ENCODE results near the gene APBB2. TPM values are rescaled to one million over a fixed set of nuclear protein-coding genes. Genes with fewer than 3 reads are reported as not detected.

The APBB2 gene
- total RNA-seq, 1 donor from 2014 or later, result 23.5 TPM

DNA sequence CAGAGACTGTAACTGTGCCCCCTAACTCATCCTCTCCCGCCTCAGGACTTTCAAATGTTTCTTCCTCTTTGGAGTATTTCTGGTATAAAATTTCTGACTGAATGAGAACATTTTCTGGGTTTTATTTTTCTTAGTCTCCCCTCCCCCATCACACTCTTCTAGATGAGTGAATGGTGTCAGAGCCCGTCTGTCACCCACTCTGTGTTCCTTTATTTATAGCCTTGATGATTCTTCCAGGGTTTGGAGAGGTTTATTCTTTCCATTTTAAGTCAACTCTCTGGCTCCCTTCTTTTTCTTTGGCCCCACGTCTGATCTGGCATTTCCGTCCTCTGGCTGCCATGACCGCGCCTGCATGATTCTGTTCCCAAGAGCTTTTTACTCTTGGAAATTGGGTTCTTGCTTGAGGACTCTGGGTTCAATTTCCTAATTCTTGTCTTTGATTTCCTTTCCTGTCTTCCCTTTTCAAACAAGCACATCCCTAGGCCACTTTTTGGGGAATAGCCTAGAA lies 335.7 kb downstream of the APBB2 start:
- H3K27ac ChIP-seq (replicated peaks), result no peak overlapping the region
- DNase-seq, result no peak
- peaks cover 38% of the 10 kb centered on the region for H3K36me3 ChIP-seq
- H3K4me1 ChIP-seq, result peaks cover 14% of the 10 kb centered on the region
- no peaks in the 10 kb centered on the region for H3K9me3 ChIP-seq (replicated peaks)
- TF ChIP-seq, protein P1, sequence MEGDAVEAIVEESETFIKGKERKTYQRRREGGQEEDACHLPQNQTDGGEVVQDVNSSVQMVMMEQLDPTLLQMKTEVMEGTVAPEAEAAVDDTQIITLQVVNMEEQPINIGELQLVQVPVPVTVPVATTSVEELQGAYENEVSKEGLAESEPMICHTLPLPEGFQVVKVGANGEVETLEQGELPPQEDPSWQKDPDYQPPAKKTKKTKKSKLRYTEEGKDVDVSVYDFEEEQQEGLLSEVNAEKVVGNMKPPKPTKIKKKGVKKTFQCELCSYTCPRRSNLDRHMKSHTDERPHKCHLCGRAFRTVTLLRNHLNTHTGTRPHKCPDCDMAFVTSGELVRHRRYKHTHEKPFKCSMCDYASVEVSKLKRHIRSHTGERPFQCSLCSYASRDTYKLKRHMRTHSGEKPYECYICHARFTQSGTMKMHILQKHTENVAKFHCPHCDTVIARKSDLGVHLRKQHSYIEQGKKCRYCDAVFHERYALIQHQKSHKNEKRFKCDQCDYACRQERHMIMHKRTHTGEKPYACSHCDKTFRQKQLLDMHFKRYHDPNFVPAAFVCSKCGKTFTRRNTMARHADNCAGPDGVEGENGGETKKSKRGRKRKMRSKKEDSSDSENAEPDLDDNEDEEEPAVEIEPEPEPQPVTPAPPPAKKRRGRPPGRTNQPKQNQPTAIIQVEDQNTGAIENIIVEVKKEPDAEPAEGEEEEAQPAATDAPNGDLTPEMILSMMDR (IDR thresholded peaks at IDR 0.05; ENCODE audit: borderline replicate concordance), result no peak
- intact Hi-C loops (cut with micrococcal nuclease), result no loop called here
- no peak overlapping the region for H3K4me3 ChIP-seq
- H3K27me3 ChIP-seq (ENCODE audit: low read depth), result no peaks in the 10 kb centered on the region

DNA sequence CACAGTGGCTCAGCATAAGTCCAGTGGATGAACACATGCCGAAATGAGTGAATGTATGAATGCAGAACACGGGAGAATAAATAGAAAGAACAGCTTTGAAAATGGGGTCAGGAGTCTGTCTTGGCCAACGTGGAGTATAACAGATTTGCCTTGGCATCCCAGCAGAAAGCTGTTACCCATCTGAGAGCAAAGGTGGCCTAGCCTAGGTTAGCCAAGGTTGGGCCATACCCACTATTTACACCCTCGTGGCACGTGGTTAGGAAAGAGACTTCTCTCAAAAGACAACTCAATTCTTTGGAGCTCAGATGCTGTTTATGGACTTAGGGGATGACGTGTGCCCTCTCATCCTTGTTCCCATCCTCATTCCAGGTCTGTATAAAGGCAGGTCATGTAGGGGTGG lies 337.3 kb downstream of the APBB2 start:
- Histone ChIP-seq H3K27ac (replicated peaks) (no peak overlapping the region), H3K36me3 (peaks cover 37% of the 10 kb centered on the region)
- intact Hi-C loops (cut with micrococcal nuclease), result no loop called here

DNA sequence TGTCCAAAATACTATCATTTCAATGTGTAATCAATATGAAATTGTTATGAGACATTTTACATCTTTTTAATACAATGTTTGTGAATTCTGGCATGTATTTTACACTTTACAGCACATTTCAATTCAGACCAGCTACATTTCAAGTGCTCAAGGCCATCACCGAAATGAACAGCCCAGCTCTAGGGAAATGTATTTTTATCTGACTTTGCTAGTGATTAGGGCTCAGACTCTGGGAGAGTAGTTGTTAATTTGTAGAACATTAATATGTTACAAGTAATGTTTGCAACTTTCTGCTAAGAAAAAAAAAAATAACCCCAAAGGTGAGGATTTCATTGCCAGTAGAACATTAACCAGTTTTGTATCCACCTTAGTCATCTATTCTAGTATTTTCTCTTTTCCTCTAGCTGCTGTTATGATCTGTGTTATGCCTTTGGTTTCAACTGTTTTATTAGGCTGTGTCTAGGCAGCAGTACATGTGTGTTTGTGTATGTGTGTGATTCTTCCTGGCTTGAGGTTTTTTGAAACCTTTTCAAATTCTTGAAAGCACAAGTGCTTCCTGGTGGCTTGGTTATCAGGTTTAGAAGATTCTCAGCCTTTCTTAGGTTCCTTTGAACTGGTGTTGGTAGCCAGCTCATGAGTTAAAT lies 338.7 kb downstream of the APBB2 start:
- Histone ChIP-seq H3K4me1 (peaks cover 14% of the 10 kb centered on the region), H3K27ac (replicated peaks) (no peak overlapping the region), H3K36me3 (peaks cover 25% of the 10 kb centered on the region), H3K4me3 (no peak overlapping the region), H3K27me3 (ENCODE audit: low read depth) (no peaks in the 10 kb centered on the region), H3K9me3 (replicated peaks) (no peaks in the 10 kb centered on the region)
- TF ChIP-seq, protein P1 (IDR thresholded peaks at IDR 0.05; ENCODE audit: borderline replicate concordance), result no peak
- intact Hi-C loops (cut with micrococcal nuclease), result no loop called here
- no peak for DNase-seq

More for the DNA sequence above, 337.3 kb downstream of the APBB2 start:
- no peaks in the 10 kb centered on the region for H3K27me3 ChIP-seq (ENCODE audit: low read depth)
- H3K4me1 ChIP-seq, result peaks cover 14% of the 10 kb centered on the region
- no peak for DNase-seq
- H3K4me3 ChIP-seq, result no peak overlapping the region
- H3K9me3 ChIP-seq (replicated peaks), result no peaks in the 10 kb centered on the region
- TF ChIP-seq, protein P1 (IDR thresholded peaks at IDR 0.05; ENCODE audit: borderline replicate concordance), result no peak

DNA sequence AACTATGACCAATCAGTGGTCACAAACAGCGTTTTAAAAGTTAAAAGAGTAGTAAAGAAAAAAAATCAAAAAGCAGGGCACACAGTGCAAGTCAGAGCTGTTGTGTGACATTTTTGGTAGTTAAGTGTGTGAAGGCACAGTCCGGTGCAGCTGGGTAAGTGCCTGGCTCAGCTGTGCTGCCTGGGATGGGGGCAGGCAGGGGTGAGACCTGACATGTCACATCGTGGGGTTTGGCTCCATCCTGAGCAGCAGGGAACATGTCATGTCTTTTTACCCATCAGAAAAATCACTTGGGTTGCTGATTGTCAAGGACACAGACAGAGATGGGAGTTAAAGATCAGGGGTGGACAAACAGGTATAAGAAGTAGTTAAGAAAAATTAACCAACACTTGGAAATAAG lies 339.4 kb downstream of the APBB2 start:
- peaks cover 14% of the 10 kb centered on the region for H3K4me1 ChIP-seq
- no peak overlapping the region for H3K4me3 ChIP-seq
- no peaks in the 10 kb centered on the region for H3K27me3 ChIP-seq (ENCODE audit: low read depth)
- no peak overlapping the region for H3K27ac ChIP-seq (replicated peaks)
- intact Hi-C loops (cut with micrococcal nuclease), result no loop called here
- peaks cover 22% of the 10 kb centered on the region for H3K36me3 ChIP-seq
- H3K9me3 ChIP-seq (replicated peaks), result no peaks in the 10 kb centered on the region
- TF ChIP-seq, protein P1 (IDR thresholded peaks at IDR 0.05; ENCODE audit: borderline replicate concordance), result no peak
- DNase-seq, result no peak

DNA sequence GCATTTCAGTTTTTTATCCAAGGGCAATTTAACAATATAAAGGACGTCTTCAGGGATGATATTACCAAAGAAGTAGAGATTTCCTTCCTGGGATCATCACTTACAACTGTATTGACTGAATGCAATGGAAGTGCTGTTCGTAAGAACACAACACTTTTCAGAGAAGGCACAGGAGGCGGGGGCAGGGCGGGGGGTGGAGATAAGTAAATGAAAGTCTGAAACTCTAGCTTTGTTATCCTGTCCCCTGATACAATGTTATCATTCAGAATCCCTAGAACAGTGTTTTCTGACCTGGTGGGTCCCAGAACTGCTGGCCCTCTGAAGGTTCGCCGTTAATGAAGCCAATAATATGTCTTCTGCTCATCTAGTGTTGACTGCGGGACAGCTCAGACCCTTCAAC lies 340.0 kb downstream of the APBB2 start:
- Histone ChIP-seq H3K4me1 (peaks cover 14% of the 10 kb centered on the region), H3K27me3 (ENCODE audit: low read depth) (no peaks in the 10 kb centered on the region), H3K27ac (replicated peaks) (no peak overlapping the region), H3K4me3 (no peak overlapping the region), H3K36me3 (peaks cover 18% of the 10 kb centered on the region), H3K9me3 (replicated peaks) (no peaks in the 10 kb centered on the region)
- TF ChIP-seq, protein P1 (IDR thresholded peaks at IDR 0.05; ENCODE audit: borderline replicate concordance), result no peak
- no peak for DNase-seq
- intact Hi-C loops (cut with micrococcal nuclease), result no loop called here

Measured in left ventricle myocardium inferior (tissue), 1 donor.